Spleen (tissue), 11 donors: ENCODE data around the gene TBC1D21. TPM values are rescaled to one million over a fixed set of nuclear protein-coding genes. Genes with fewer than 3 reads are reported as not detected.

Source experiments
- DNase-seq: peaks from one replicate; pipeline ENCODE4 v3.0.0-alpha.2; 2020
- H3K27ac ChIP-seq, 8 donors: fragments of 200-600 bp; sonication (generic) in 7 of 8; 1 replicate in 4 of 8; 2 replicates in 4 of 8; pipeline versions ENCODE4 v1.5.0 to v1.8.0; 2016 to 2021; ENCODE audit warnings: inconsistent platforms in 4 of 8, mild to moderate bottlenecking in 4 of 8, moderate library complexity in 1 of 8
- H3K27me3 ChIP-seq, 7 donors: fragments of 200-600 bp; sonication (generic) in 6 of 7; replicated peaks in 1 of 7; 1 replicate in 4 of 7; 2 replicates in 3 of 7; pipeline versions ENCODE4 v1.5.0 to v1.8.0; 2016 to 2021; ENCODE audit warnings: inconsistent platforms in 3 of 7, mild to moderate bottlenecking in 1 of 7
- H3K36me3 ChIP-seq, 6 donors: fragments of 200-600 bp; sonication (generic) in 5 of 6; 1 replicate in 4 of 6; 2 replicates in 2 of 6; pipeline versions ENCODE4 v1.5.0 to v1.8.0; 2016 to 2021; ENCODE audit warnings: inconsistent platforms in 2 of 6
- H3K4me1 ChIP-seq, 6 donors: fragments of 200-600 bp; sonication (generic) in 5 of 6; 1 replicate in 3 of 6; 2 replicates in 3 of 6; pipeline versions ENCODE4 v1.5.0 to v1.8.0; 2016 to 2021; ENCODE audit warnings: inconsistent platforms in 3 of 6
- H3K4me3 ChIP-seq, 8 donors: fragments of 200-600 bp; sonication (generic) in 7 of 8; 1 replicate in 4 of 8; 2 replicates in 4 of 8; pipeline versions ENCODE4 v1.5.0 to v1.8.0; 2016 to 2021; ENCODE audit warnings: inconsistent platforms in 4 of 8, mild to moderate bottlenecking in 4 of 8, moderate library complexity in 2 of 8
- H3K9me3 ChIP-seq, 8 donors: fragments of 200-600 bp; sonication (generic) in 7 of 8; 1 replicate in 4 of 8; 2 replicates in 4 of 8; pipeline versions ENCODE4 v1.5.0 to v1.8.0; 2016 to 2021; ENCODE audit warnings: inconsistent platforms in 4 of 8
- CTCF ChIP-seq, 11 experiments: fragments of 200-600 bp in 7 of 11; fragments of 450-650 bp in 4 of 11; sonication (generic) in 4 of 11; IDR thresholded peaks in 8 of 11; conservative IDR thresholded peaks in 3 of 11; 1 replicate in 7 of 11; 2 replicates in 4 of 11; pipeline versions ENCODE4 v1.4.0 to v1.8.0; 2016 to 2021; ENCODE audit warnings: antibody characterized with exemption in 11 of 11, inconsistent platforms in 4 of 11, mild to moderate bottlenecking in 1 of 11
- POLR2A ChIP-seq, 3 donors: fragments of 450-650 bp; IDR thresholded peaks; one replicate each; pipeline ENCODE4 v1.5.1; 2017; ENCODE audit warnings: antibody characterized with exemption in 3 of 3, mild to moderate bottlenecking in 1 of 3
- POLR2AphosphoS5 ChIP-seq, 3 donors: sonication (generic); formaldehyde crosslinking; IDR thresholded peaks; one replicate each; pipeline ENCODE4 v1.5.1; 2017; ENCODE audit warnings: antibody characterized with exemption in 3 of 3
- WGBS, 5 donors: extraction: QIAGEN DNeasy Blood & Tissue Kit in 3 of 5; methylation state at CpG; one replicate each; pipeline versions ENCODE4 v1.1.5 to v1.1.7; 2013 to 2018; 5-methylcytosine and 5-hydroxymethylcytosine counted together
- intact Hi-C: fragments of 100-400 bp; cut with DNase I; formaldehyde crosslinking; loops from one replicate; pipeline ENCODE4 v1.15.0; 2023; ENCODE audit warnings: low total_unique reads
- polyA plus RNA-seq, 3 donors: library from polyadenylated mRNA; stranded (reverse); fragments of 200-250 nt; gene quantifications; one replicate each; pipeline ENCODE4 v1.2.1, GENCODE V29; 2013
- total RNA-seq, 7 donors: library from RNA; depleted of rRNA in 3 of 7; stranded (reverse); fragments of >200 nt in 3 of 7; fragmentation: NEBNext Ultra II Directional in 4 of 7; extraction: Animal tissue kit (Norgen Biotek cat#: 25700) in 4 of 7; gene quantifications; one replicate each; pipeline versions ENCODE4 v1.1.0 to v1.2.1, GENCODE V29; 2016 to 2021
- donor health status: healthy with polysubstance abuse.
- donor health status: DM: no; HTN: no; CAD: no; lungs with moderate emphysema.
- donor health status: DM: no; HTN: no; CAD: no.
- donor health status: Bipolar disorder and iron deficiency.
- donor health status: healthy.
- donor health status: DM: no; HTN: no; CAD: no.
- donor health status: DM: yes; HTN: yes; CAD: no.

Gene TBC1D21
- total and polyA plus RNA-seq, 10 donors = not detected

- peaks cover 12 to 71% (median 35%) of the 10 kb centered on the region in 6 donors for H3K4me1 ChIP-seq
- peaks cover 0 to 73% (median 17%) of the 10 kb centered on the region in 7 donors for H3K27me3 ChIP-seq
- TF ChIP-seq POLR2AphosphoS5 (IDR thresholded peaks at IDR 0.05) = no peak
- no peak for TF ChIP-seq CTCF (IDR thresholded peaks at IDR 0.05 in 8 of 11, conservative IDR thresholded peaks at IDR 0.05 in 3 of 11)
- no peak for TF ChIP-seq POLR2A (IDR thresholded peaks at IDR 0.05)
- H3K4me3 ChIP-seq = no peak overlapping the region
- peak overlapping the region in 5 of 8 donors; percentile 18 to 36 (median 24) for H3K27ac ChIP-seq
- H3K9me3 ChIP-seq = no peaks in the 10 kb centered on the region
- DNase-seq = peak; percentile 70
- intact Hi-C loops = no loop called here
- WGBS, 5 donors = 46 to 78% (median 73%) methylated on average over 5 to 8 of the region's 8 CpGs
- no peaks in the 10 kb centered on the region for H3K36me3 ChIP-seq
These were observed 57.0 kb downstream of the TBC1D21 start for GRCh38 chr15:73930371-73930770.

- WGBS, 5 donors = 69 to 93% (median 81%) methylated on average over 6 to 7 of the region's 7 CpGs
- intact Hi-C loops = no loop called here
- Histone ChIP-seq H3K9me3 (no peaks in the 10 kb centered on the region), H3K27ac (peak overlapping the region in 4 of 8 donors; percentile 18 to 36 (median 28)), H3K36me3 (no peaks in the 10 kb centered on the region), H3K4me3 (no peak overlapping the region), H3K4me1 (peaks cover 12 to 69% (median 32%) of the 10 kb centered on the region in 6 donors), H3K27me3 (peaks cover 0 to 70% (median 17%) of the 10 kb centered on the region in 7 donors)
- TF ChIP-seq POLR2A (IDR thresholded peaks at IDR 0.05) (no peak), POLR2AphosphoS5 (IDR thresholded peaks at IDR 0.05) (no peak), CTCF (IDR thresholded peaks at IDR 0.05 in 8 of 11, conservative IDR thresholded peaks at IDR 0.05 in 3 of 11) (no peak)
- peak; percentile 67 for DNase-seq
These were observed 57.5 kb downstream of the TBC1D21 start for GRCh38 chr15:73930790-73931281.

- peaks cover 9 to 69% (median 31%) of the 10 kb centered on the region in 6 donors for H3K4me1 ChIP-seq
- H3K9me3 ChIP-seq = no peaks in the 10 kb centered on the region
- intact Hi-C loops = no loop called here
- H3K36me3 ChIP-seq = no peaks in the 10 kb centered on the region
- DNase-seq = peak; percentile 63
- 53 to 69% (median 60%) methylated on average over 2 of the region's 2 CpGs for WGBS, 5 donors
- TF ChIP-seq CTCF (IDR thresholded peaks at IDR 0.05 in 8 of 11, conservative IDR thresholded peaks at IDR 0.05 in 3 of 11) = no peak
- no peak for TF ChIP-seq POLR2AphosphoS5 (IDR thresholded peaks at IDR 0.05)
- TF ChIP-seq POLR2A (IDR thresholded peaks at IDR 0.05) = no peak
- no peak overlapping the region for H3K4me3 ChIP-seq
- peaks cover 0 to 64% (median 14%) of the 10 kb centered on the region in 7 donors for H3K27me3 ChIP-seq
- peak overlapping the region in 2 of 8 donors; percentile 11 to 36 for H3K27ac ChIP-seq
These were observed 58.1 kb downstream of the TBC1D21 start for GRCh38 chr15:73931441-73931840.

GRCh38 chr15:73932381-73933191, 59.2 kb downstream of the TBC1D21 start:
- WGBS, 5 donors = 63 to 89% (median 72%) methylated on average over 6 of the region's 6 CpGs
- Histone ChIP-seq H3K36me3 (no peaks in the 10 kb centered on the region), H3K9me3 (no peaks in the 10 kb centered on the region), H3K27ac (no peak overlapping the region), H3K27me3 (peaks cover 0 to 52% (median 3%) of the 10 kb centered on the region in 7 donors), H3K4me3 (no peak overlapping the region), H3K4me1 (peaks cover 5 to 67% (median 25%) of the 10 kb centered on the region in 6 donors)
- TF ChIP-seq CTCF (IDR thresholded peaks at IDR 0.05 in 8 of 11, conservative IDR thresholded peaks at IDR 0.05 in 3 of 11) (no peak), POLR2AphosphoS5 (IDR thresholded peaks at IDR 0.05) (no peak)
- peak; percentile 25 for DNase-seq
- intact Hi-C loops = no loop called here
